ENCODE data around the gene UNC79. TPM values are rescaled to one million over a fixed set of nuclear protein-coding genes. Genes with fewer than 3 reads are reported as not detected.
"Not testable (repeated sequence)": the region's sequence is repeated elsewhere in the genome, so short reads cannot be mapped to it uniquely, and the experiment has no call there.

The UNC79 gene
- 1 to 10 TPM; 4.3 to 5.5 TPM for total RNA-seq
- 10.7 TPM for polyA plus RNA-seq (ENCODE audit: insufficient read depth, low read depth, low replicate concordance)
- long read RNA-seq, donor 1, partial matches to known transcripts, result 0 of 1 reads
- long read RNA-seq, donor 1, other reads (novel, unspliced or antisense), result 0 of 1 reads
- long read RNA-seq, donor 2, result 0 reads

DNA sequence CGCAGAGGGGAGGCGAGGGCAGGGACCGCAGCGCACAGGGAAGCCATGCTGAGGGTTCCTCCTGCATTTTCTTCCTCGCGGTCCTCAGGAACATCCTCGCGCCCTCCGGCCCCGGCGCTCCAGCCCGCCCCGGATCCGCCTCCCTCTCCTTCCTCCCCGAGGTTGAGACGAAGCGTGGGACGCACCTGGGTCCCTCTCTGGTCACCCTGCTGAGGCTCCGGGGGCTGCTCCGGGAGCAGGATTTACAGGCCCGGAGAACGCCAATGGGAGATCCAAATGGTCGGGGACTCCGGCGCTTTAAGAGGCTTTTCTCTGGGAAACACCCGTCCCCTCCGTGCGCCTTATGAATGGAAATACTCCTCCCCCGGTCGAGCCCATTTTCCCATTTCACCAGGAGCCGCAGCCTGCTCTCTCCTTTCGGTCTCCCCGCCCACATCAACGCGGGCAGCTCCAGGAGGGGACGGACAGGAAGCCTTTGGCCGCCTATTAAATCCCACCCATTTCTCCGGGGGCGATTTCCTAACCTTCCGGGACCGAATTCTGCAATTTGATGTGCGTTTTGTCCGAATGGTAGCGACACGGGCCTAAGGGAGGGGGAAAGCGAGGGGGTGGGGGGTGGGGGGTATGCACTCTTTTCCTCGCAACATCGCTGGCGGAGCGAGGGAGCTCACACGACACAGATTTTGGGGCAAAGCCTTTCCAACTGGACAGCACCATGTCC lies at the start of gene UNC79:
UNC79 (plus strand) TSS at position 625 of the 721 bp plus-strand sequence; CDS start at position 716, 91 bp downstream.
- DNase-seq, result peak; percentile 15
- H3K27ac ChIP-seq, result no peak within 1 kb of the TSS

DNA sequence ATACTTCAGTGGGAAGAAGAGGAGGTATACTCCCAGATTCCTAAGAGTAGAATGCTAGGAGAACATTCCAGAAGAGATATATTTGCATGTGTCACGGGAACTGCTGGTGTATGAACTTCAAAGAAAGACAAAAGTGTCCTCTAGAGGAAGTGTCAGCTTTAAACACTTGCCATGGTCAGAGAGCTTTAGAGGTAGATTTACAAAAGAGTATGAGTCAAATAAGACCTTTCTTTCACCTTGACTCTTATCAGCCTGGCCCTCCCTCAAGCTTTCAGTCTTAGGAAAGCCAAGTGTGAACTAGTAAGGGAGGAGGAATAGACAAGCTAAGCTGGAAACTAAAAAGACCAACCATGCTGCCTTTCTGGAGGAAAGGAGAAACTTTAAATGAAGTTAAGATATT lies 49.1 kb upstream of the UNC79 start:
- no peak overlapping the region for H3K4me3 ChIP-seq
- H3K36me3 ChIP-seq (ENCODE audit: low read depth, missing control alignments), result no peaks in the 10 kb centered on the region
- intact Hi-C loops (cut with DNase I; ENCODE audit: low total_unique reads), result no loop called here
- TF ChIP-seq, protein P1, sequence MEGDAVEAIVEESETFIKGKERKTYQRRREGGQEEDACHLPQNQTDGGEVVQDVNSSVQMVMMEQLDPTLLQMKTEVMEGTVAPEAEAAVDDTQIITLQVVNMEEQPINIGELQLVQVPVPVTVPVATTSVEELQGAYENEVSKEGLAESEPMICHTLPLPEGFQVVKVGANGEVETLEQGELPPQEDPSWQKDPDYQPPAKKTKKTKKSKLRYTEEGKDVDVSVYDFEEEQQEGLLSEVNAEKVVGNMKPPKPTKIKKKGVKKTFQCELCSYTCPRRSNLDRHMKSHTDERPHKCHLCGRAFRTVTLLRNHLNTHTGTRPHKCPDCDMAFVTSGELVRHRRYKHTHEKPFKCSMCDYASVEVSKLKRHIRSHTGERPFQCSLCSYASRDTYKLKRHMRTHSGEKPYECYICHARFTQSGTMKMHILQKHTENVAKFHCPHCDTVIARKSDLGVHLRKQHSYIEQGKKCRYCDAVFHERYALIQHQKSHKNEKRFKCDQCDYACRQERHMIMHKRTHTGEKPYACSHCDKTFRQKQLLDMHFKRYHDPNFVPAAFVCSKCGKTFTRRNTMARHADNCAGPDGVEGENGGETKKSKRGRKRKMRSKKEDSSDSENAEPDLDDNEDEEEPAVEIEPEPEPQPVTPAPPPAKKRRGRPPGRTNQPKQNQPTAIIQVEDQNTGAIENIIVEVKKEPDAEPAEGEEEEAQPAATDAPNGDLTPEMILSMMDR (IDR thresholded peaks at IDR 0.05), result no peak
- TF ChIP-seq POLR2A (IDR thresholded peaks at IDR 0.05), result no peak
- H3K4me1 ChIP-seq, result no peaks in the 10 kb centered on the region
- no peak overlapping the region for H3K27ac ChIP-seq
- DNase-seq, result no peak
- H3K27me3 ChIP-seq, result no peaks in the 10 kb centered on the region
- WGBS, 2 donors, result 63 to 77% methylated on average over 1 of the region's 1 CpG
- H3K9me3 ChIP-seq, result no peaks in the 10 kb centered on the region

More for the DNA sequence above, at the start of gene UNC79:
- Histone ChIP-seq H3K4me3 (peak within 1 kb of the TSS; percentile 22 to 32), H3K9me3 (no peaks in the 10 kb centered on the region), H3K4me1 (no peaks in the 10 kb centered on the region), H3K27me3 (peaks cover 2% of the 10 kb centered on the region), H3K36me3 (ENCODE audit: low read depth, missing control alignments) (no peaks in the 10 kb centered on the region)
- WGBS, 2 donors, result 0 to 1% methylated on average over 22 to 51 of the region's 51 CpGs
- TF ChIP-seq, protein P1 (IDR thresholded peaks at IDR 0.05), result no peak
- TF ChIP-seq POLR2A (IDR thresholded peaks at IDR 0.05), result no peak
- intact Hi-C loops (cut with DNase I; ENCODE audit: low total_unique reads), result no loop called here

DNA sequence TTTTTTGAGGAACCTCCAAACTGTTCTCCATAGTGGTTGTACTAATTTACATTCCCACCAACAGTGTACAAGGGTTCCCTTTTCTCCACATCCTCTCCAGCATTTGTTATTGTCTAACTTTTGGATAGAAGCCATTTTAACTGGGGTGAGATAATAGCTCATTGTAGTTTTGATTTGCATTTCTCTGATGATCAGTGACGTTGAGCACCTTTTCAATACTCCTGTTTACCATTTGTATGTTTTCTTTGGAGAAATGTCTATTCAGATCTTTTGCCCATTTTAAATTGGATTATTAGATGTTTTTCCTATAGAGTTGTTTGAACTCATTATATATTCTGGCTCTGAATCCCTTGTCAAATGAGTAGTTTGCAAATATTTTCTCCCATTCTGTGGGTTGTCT lies 46.5 kb upstream of the UNC79 start:
- H3K27me3 ChIP-seq; H3K36me3 ChIP-seq (ENCODE audit: low read depth, missing control alignments); H3K27ac ChIP-seq; DNase-seq; intact Hi-C loops (cut with DNase I; ENCODE audit: low total_unique reads); H3K4me3 ChIP-seq; H3K4me1 ChIP-seq; H3K9me3 ChIP-seq: not testable (repeated sequence)
- 83 to 90% methylated on average over 1 of the region's 1 CpG for WGBS, 2 donors

DNA sequence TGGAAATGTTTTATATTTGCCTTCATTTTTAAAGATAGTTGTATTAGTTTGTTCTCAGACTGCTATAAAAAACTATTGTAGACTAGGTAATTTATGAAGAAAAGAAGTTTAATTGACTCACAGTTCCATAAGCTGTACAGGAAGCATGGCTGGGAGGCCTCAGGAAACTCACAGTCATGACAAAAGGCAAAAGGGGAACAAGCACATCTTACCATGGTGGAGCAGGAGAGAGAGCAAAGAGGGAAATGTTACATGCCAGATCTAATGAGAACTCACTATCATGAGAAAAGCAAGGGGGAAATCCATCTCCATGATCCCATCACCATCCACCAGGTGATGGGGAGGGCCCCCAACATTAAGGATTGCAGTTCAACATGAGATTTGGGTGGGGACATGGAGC lies 35.5 kb upstream of the UNC79 start:
- no peaks in the 10 kb centered on the region for H3K9me3 ChIP-seq
- H3K27ac ChIP-seq, result no peak overlapping the region
- intact Hi-C loops (cut with DNase I; ENCODE audit: low total_unique reads), result no loop called here
- H3K36me3 ChIP-seq (ENCODE audit: low read depth, missing control alignments), result no peaks in the 10 kb centered on the region
- no peaks in the 10 kb centered on the region for H3K27me3 ChIP-seq
- TF ChIP-seq, protein P1 (IDR thresholded peaks at IDR 0.05), result no peak
- no peak for TF ChIP-seq POLR2A (IDR thresholded peaks at IDR 0.05)
- DNase-seq, result no peak
- H3K4me1 ChIP-seq, result no peaks in the 10 kb centered on the region
- H3K4me3 ChIP-seq, result no peak overlapping the region

DNA sequence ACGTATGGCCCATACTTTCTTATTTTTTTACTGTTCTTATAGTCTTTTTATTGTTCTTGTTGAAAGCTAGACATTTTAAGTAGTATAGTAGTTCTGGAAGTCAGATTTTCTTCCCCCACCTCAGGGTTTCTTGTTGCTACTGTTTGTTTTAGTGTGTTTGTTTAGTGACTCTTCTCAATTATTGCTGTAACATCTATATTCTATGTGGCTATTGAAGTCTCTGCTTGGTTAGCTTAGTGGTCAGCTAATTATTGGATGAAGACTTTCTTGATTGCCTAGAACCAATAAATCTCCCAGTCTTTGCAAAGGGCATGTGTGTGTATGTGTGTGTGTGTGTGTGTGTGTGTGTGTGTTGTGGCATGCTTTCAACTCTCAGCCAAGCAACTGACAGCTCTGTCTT lies 34.3 kb upstream of the UNC79 start:
- H3K27me3 ChIP-seq, result no peaks in the 10 kb centered on the region
- H3K4me3 ChIP-seq, result no peak overlapping the region
- no peaks in the 10 kb centered on the region for H3K36me3 ChIP-seq (ENCODE audit: low read depth, missing control alignments)
- no peak for TF ChIP-seq POLR2A (IDR thresholded peaks at IDR 0.05)
- TF ChIP-seq, protein P1 (IDR thresholded peaks at IDR 0.05), result no peak
- DNase-seq, result no peak
- intact Hi-C loops (cut with DNase I; ENCODE audit: low total_unique reads), result no loop called here
- no peaks in the 10 kb centered on the region for H3K9me3 ChIP-seq
- no peak overlapping the region for H3K27ac ChIP-seq
- no peaks in the 10 kb centered on the region for H3K4me1 ChIP-seq
- 79 to 98% methylated on average over 1 of the region's 1 CpG for WGBS, 2 donors

All from testis (tissue), 5 donors.